ENCODE measurements around the gene GARRE1.
"Not testable (repeated sequence)": the region's sequence is repeated elsewhere in the genome, so short reads cannot be mapped to it uniquely, and the experiment has no call there.

GARRE1 gene

DNA sequence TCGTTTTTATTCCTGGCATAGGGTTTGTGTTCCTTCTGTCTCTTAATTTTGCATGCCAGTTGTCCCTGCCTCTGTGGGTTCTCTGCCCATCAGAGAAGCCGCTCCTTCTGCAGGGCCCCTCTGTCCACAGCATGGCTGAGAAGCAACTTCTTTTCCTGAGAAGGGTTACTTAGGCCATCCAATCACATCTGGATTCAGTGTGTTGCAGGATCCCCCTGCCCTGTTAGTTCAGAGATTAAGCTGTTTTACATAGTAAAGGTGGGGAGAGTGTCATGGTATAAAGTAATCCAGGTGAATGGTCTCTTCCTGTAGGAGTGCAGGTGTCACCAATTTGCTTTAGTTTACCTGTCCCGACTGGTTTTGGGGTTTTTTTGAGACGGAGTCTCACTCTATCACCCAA lies 22.9 kb upstream of the GARRE1 start:
- no peak for DNase-seq (ENCODE audit: low read depth)

DNA sequence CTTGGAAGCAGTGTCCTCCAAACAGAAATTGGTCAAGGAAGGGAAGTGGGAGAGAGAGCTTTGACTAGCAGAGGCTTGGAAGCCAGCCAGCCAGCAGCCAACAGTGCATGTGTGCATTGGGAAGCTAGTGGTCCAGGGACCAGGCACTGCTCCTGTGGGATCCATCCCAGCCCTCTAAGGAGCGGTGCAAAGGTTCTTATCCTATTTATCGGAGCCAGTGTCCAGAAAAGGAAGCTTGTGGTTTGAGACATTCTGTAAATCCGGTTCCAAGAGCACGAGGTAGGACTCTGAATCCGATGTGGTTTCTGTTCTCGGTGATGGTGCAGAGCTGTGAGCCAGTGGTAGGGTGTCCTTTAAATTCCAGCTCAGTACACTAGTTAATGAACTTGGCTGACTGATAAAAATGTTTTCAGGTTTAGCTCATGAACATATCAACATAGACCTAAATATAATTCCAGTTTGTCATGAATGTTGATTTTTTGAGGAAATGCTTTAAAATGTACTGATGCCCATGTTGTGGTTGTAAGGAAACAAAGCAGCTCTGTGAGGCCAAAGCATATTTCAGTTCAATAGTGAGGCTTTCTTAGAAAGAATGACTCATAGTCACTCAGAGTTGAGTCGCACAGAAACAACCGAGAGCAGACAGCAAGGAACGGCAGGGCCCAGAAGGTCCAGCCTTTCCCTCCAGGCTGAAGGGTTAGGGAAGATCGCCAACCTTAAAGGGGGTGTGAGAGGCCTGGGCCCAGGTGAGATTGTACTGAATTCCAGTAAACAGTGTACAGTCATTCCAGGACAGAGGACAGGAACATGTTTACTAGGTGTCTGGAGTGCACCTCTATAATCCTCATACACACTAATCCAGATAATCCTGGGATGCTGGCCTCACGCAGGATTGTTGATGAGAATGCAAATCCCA lies 21.5 kb upstream of the GARRE1 start:
- DNase-seq (ENCODE audit: low read depth): no peak

DNA sequence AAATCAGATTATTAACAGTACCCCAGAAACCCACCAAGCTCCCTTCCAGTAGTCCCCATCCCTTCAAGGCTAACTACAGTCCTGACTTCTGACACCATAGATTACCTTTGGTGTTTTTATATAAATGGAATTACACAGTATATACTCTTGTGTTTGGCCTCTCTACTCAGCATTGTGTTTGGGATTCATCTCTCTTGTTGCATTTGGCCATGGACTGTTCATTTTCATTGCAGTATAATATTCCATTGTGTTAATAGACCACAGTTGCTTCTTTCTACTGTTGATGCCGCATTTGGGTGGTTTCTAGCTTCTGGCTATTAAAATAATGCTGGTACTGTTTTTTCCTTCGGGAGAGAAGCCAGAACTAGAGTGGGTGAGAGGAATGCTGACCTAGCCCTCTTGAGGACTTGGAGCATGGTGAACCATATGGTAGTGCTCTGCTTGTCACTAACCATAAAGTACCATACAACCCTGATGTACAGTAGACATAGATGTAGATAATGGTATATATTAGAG lies 18.9 kb upstream of the GARRE1 start:
- no peak for DNase-seq (ENCODE audit: low read depth)

DNA sequence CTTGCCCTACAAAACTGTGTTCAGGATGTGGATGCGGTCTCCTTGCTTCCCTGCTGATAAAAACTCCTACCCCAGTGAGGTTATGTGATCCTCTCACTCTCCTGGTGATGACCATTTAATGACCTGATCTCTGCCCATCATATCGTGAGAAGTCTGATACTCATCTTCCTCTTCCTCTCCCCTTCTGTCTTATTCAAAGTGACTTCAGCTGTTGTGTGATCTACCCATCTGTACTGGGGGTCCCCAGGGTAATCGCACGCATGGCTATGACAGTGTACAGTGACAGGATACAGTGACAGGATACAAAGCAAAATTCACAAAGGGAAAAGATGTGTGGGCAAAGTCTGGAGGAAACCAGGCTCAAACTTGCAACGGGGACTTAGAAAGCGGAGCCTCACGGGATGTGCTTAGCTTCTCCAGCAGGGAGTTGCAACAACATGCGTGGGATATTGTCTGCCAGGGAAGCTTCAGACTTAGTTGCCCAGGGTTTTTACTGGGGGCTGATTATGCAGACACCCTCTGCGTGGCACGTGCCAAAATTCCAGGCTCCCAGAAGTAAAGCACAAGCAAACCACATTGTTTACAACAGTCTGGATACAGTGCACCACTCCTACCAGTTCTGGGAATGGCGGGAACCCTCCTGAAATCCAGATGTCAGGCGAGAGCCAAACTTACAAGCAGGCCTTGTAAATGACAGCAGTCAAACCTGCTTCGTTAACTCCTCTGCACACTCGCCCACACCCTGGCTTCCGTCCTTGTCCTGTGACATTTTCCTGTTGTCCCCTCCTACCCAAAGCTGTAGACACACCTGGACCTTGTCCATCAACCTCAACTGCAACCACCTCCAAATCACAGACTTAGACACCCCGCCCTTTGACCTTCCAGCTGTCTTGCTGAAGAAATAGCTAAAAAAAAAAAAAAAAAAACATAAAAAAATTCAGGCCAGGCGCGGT lies 18.0 kb upstream of the GARRE1 start:
- DNase-seq (ENCODE audit: low read depth): no peak

DNA sequence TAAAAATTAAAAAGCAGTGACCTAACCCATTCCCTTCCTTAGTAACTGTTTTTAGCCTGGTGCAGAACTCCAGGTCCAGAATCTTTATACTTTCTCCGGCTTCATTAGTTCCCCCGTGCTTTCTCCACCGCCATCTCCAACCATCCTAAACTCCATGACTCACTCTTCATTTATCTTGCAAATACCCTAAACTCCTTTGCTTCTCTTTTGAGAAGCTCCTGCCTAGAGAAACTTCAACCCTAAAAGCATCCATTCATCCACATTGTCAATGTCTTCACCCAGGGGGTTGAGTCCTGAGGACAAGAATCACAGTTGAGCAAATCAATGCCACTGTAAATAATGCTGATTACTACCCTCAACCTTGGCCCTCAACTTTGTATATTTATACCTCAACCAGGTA lies 17.1 kb upstream of the GARRE1 start:
- DNase-seq (ENCODE audit: low read depth): no peak

DNA sequence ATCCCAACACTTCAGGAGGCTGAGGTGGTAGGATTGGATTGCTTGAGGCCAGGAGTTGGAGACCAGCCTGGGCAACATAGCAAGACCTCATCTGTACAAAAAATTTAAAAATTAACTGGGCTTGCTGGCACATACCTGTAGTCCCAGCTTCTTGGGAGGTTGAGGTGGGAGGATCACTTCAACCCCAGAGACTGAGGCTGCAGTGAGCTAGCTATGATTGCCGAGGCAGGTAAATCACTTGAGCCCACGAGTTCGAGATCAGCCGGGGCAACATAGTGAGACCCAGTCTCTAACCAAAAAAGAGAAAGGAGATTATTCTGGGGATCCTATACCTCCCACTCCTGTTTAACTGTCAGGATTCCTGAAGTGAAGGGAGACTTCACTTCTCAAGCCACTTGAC lies 16.4 kb upstream of the GARRE1 start:
- DNase-seq (ENCODE audit: low read depth): no peak

DNA sequence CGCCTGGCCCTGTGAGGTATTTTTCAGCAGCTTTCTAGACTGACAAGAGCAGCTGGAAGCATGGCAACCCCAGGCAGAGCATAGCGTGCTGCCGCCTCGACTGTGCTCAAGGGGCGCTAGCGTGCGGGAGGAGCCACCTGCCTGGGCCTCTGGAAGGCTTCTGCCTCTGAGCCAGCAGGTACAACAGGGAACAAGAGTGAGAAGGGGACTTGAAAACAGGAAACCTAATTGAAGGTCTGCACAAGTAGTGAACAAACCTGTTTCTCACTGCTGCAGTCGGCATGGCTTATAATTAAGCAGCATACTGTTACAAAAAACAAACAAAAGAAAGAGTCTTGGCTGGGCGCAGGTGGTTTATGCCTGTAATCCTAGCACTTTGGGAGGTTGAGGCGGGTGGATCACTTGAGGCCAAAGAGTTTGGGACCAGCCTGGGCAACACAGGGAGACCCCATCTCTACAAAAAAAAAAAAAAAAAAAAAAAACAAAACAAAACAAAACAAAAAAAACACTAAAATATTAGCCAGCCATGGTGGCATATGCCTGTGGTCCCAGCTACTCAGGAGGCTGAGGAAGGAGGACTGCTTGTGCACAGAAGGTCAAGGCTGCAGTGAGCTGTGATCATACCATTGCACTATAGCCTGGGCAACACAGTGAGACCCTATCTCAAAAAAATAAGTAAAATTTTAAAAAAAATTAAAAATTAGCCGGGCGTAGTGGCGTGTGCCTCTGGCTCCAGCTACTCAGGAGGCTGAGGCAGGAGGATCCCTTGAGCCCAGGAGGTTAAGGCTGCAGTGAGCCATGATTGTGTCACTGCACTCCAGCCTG lies 12.6 kb upstream of the GARRE1 start:
- no peak for DNase-seq (ENCODE audit: low read depth)

DNA sequence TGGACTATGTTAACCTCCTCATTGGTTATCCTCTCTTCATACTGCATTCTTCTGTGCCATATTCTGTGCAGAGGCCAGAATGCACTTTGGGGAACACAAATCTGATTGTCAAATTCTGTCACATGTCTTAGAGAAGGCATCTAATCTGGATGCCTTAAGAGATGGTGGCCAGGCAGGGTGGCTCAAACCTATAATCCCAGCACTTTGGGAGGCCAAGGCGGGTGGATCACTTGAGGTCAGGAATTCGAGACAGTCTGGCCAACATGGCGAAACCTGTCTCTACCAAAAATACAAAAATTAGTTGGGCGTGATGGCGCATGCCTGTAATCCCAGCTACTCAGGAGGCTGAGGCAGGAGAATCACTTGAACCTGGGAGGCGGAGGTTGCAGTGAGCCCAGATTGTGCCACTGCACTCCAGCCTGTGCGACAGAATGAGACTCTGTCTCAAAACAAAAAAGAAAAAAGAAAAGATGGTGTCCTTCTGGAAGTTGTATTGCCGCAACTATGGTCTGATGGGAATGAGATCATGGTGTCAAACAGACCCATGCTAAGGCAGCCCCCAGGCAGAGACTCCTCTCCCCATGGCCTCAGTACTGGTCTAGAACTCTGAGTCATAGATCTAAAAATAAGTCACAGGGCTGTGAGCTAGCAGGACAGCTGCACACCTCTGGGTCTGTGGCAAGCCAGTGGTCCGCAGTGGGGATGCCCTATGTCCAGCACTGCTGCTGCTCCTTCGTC lies 11.0 kb upstream of the GARRE1 start:
- not testable (repeated sequence) for DNase-seq (ENCODE audit: low read depth)

DNA sequence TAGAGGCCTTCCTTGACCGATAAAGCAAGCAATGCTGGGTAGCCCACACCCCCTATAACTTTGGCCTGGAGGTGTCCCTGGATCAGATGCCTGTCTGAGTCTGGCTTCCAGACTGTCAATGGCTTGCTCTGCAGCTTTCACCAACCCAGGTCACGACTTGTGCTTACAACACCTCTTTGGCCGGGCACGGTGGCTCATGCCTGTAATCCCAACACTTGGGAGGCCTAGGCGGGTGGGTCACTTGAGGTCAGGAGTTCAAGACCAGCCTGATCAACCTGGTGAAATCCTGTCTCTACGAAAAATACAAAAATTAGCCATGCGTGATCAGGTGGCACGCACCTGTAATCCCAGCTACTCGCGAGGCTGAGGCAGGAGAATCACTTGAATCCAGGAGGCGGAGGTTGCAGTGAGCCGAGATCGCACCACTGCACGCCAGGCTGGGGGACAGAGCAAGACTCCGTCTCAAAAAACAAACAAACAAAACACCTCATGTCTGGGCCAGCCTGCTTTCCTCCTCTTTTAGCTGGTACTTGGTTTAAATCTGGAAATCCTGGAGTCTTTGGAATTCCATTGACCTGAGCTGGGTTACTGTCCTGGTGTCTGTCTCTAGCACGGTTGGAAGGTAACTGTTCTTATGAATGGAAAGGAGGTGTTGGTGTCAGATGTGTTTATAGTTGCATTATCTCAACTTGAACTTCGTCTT lies 10.3 kb upstream of the GARRE1 start:
- DNase-seq (ENCODE audit: low read depth): no peak

DNA sequence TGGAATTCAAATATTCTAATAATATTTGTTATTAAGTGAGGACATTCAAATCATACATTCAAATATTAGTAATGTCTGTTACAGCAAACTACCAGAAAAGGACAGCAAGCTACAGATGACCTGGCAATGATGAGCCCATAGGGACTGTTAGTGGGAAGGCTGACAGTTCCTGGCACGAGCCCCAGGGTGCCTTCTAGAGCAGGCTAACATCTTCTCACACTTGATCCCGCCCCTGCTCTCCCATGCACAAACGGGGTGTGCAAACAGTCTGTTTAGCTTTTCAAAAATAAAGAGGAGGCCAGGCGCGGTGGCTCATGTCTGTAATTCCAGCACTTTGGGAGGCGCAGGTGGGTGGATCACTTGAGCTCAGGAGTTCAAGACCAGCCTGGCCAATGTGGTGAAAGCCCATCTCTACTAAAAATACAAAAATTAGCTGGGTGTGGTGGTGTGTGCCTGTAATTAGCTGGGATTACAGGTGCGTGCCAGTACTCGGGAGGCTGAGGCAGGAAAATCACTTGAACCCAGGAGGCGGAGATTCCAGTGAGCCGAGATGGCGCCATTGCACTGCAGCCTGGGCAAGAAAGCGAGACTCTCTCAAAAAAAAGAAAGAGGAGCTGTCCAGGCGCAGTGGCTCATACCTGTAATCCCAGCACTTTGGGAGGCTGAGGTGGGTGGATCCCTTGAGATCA lies 9.6 kb upstream of the GARRE1 start:
- DNase-seq (ENCODE audit: low read depth): no peak

DNA sequence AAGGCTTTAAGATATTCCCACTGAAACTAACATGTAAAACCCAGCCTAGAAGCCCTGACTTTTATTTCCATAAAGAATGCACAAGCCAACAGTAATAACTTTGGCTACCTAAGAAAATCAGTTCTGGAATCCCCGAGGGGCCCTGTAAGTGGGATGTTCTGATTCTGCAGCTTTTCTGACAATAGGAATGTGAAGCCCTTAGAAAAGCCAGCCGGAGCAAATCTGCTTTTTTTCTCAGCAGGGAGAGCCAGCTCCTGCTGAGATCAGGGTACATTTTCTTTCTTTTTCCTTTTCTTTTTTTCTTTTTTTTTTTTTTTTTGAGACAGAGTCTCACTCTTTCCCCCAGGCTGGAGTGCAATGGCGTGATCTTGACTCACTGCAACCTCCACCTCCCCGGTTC lies 8.0 kb upstream of the GARRE1 start:
- DNase-seq (ENCODE audit: low read depth): no peak

DNA sequence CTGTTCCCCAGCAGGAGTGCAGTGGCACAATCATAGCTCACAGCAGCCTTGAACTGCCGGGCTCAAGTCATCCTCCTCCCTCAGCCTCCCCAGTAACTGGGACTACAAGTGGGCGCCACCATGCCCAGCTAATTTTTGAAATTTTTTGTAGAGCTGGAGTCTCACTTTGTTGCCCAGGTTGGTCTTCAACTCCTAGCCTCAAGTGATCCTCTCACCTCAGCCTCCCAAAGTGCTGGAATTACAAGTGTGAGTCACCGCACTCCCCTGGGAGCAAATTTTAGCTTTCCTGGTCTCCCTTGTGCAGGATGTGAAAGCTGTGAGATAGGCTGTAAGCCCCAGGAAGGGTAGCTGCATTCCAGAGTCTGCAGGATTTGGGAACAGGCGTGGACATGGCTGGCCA lies 5.4 kb upstream of the GARRE1 start:
- DNase-seq (ENCODE audit: low read depth): no peak

DNA sequence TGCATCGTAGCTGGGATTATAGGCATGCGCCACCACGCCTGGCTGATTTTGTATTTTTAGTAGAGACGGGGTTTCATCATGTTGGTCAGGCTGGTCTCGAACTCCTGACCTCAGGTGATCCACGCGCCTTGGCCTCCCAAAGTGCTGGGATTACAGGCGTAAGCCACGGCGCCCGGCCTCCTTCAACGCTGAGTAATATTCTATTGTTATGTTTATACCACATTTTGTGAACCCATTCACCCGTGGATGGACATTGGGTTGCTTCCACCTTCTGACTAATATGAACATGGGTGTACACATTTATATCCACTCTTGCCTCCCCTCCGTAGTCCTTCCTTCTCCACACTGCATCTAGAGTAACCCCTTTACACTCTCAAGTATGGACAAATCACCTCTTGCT lies 1.2 kb upstream of the GARRE1 start:
- DNase-seq (ENCODE audit: low read depth): not testable (repeated sequence)

DNA sequence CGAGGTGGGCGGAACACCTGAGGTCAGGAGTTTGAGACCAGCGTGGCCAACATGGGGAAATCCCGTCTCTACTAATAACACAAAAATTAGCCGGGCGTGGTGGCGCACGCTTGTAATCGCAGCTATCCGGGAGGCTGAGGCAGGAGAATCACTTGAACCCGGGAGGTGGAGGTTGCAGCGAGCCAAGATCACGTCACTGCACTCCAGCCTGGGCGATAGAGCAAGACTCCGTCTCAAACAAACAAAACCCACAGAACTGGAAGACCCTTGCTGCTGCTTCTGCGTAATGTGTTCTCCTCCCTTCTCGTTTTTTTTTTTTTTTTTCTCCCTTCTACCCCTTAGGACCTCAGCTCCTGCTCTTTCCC lies 691 bp upstream of the GARRE1 start:
- not testable (repeated sequence) for DNase-seq (ENCODE audit: low read depth)

DNA sequence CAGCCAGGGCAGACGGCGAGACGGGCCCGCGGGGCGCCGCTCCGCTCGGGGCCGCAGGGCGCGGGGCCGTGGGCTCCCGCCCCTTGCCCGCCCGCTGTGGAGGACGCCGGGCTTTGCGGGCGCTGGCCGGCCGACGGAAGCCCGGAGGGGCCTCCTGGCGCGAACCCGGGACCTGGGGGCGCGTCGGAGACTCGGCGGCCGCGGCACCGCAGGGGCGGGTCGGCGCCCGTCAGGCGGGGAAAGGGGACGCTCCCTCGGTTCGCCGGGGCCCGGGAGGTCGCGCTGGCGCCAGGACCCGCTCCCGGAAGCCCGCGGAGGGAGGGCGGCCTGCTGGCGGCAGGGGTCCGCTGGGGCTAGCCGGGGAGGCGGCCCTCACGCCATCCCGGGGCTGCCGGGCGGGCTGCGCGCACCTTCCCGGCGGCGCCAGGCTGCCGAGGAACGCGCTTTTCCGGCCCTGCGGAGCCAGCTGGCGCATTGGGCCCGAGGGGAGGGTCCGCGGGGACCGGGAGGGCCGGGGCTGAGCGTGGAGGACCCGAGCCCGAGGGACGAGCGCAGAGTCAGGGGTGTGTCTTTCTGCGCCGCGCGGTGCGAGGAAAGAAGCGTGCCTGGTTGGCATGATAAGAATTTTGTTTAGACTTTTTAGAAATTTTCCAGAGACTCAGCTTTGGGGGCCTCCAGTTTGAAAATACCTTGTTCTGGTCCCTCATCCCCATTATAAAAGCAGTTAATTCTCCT lies 511 bp downstream of the GARRE1 start:
- peak; percentile 46 for DNase-seq (ENCODE audit: low read depth)

DNA sequence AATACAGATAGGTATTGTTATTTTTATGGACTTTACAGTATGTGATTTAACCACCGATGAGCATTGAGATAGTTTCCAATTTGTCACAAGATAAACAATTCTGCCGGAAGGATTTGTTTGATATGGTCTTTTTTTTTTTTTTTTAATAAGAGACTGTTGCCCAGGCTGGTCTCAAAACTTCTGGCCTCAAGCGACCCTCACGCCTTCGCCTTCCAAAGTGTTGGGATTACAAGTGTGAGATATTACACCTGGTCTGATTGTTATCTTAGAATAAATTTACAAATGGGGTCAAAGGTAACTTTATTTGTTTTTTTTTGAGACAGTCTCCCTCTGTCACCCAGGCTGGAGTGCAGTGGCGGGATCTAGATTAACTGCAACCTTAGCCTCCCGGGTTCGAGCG lies 1.2 kb downstream of the GARRE1 start:
- no peak for DNase-seq (ENCODE audit: low read depth)

DNA sequence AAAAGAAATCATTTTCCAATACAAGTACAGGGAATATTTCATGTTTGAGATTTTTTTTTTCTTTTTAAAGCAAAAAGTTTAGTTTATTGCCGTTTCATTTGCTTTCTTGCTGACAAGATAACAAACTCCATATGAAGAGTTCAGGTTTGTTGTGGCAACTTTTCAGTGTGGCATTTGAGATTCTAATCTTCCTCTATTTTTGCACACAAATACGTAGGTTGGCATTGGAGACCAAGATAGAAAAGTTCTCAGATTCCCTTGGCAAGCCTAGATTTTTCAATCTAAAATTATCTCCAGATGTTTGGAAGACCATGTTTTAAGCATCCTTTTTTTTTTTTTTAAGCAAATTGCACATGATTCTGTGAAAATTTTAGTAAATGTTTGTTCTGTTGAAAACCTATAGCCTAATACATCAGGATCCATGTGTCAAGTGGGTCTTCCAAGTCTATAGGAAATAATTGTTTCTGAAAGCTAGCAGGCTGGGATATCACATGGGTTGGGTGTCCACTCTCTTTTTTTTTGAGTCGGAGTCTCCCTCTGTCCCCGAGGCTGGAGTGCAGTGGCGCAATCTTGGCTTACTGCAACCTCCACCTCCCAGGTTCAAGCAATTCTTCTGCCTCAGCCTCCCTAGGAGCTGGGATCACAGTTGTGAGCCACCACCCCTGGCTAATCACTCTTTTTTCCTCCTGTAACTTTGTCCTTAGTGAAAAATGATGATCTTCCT lies 2.6 kb downstream of the GARRE1 start:
- DNase-seq (ENCODE audit: low read depth): no peak

DNA sequence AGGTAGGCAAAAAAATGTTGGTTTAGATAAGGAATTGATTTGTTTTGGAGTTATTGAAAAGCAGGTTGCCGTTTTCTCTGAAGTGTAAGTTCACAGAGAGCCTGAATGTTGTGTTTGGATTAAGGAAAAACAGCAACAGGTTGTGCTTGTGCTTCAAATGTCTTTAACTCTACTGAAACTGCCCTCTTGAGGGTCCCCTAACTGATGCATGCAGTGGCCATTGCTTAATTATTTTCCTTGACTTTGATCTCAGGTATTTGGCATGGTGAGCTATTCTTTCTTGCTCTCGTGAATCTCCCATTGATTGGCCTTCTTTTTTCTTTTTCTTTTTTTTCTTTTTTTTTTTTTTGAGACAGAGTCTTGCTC lies 3.2 kb downstream of the GARRE1 start:
- no peak for DNase-seq (ENCODE audit: low read depth)

All from activated T-cell treated with anti-CD3 and anti-CD28 coated beads for 48 hours (primary cell).